ENCODE results near the gene CPNE4.

CPNE4 gene

GRCh38 chr3:131597816-131598215 lies 437.0 kb downstream of the CPNE4 start:
- no peak for DNase-seq (ENCODE audit: low read depth in 2 of 2)

GRCh38 chr3:131596884-131597283 lies 437.9 kb downstream of the CPNE4 start:
- DNase-seq (ENCODE audit: low read depth in 2 of 2): no peak

GRCh38 chr3:131591394-131592014 lies 443.3 kb downstream of the CPNE4 start:
- no peak for DNase-seq (ENCODE audit: low read depth in 2 of 2)

- no peak for DNase-seq (ENCODE audit: low read depth in 2 of 2)
These were observed 448.5 kb downstream of the CPNE4 start for GRCh38 chr3:131586277-131586676.

- DNase-seq (ENCODE audit: low read depth in 2 of 2): no peak
These were observed 452.4 kb downstream of the CPNE4 start for GRCh38 chr3:131582438-131582837.

- no peak for DNase-seq (ENCODE audit: low read depth in 2 of 2)
These were observed 466.4 kb downstream of the CPNE4 start for GRCh38 chr3:131568460-131568859.

- DNase-seq (ENCODE audit: low read depth in 2 of 2): no peak
These were observed 470.0 kb downstream of the CPNE4 start for GRCh38 chr3:131564812-131565211.

GRCh38 chr3:131561511-131561910 lies 473.3 kb downstream of the CPNE4 start:
- DNase-seq (ENCODE audit: low read depth in 2 of 2): no peak

- DNase-seq (ENCODE audit: low read depth in 2 of 2): no peak
These were observed 474.0 kb downstream of the CPNE4 start for GRCh38 chr3:131560795-131561194.

GRCh38 chr3:131555456-131555855 lies 479.4 kb downstream of the CPNE4 start:
- DNase-seq (ENCODE audit: low read depth in 2 of 2): no peak

GRCh38 chr3:131553495-131554247 lies 481.1 kb downstream of the CPNE4 start:
- no peak for DNase-seq (ENCODE audit: low read depth in 2 of 2)

- DNase-seq (ENCODE audit: low read depth in 2 of 2): no peak
These were observed 483.1 kb downstream of the CPNE4 start for GRCh38 chr3:131551761-131552160.

- no peak for DNase-seq (ENCODE audit: low read depth in 2 of 2)
These were observed 484.0 kb downstream of the CPNE4 start for GRCh38 chr3:131550562-131551465.

GRCh38 chr3:131549340-131549739 lies 485.5 kb downstream of the CPNE4 start:
- no peak for DNase-seq (ENCODE audit: low read depth in 2 of 2)

GRCh38 chr3:131547585-131547984 lies 487.2 kb downstream of the CPNE4 start:
- no peak for DNase-seq (ENCODE audit: low read depth in 2 of 2)

GRCh38 chr3:131546441-131546840 lies 488.4 kb downstream of the CPNE4 start:
- DNase-seq (ENCODE audit: low read depth in 2 of 2): no peak

- no peak for DNase-seq (ENCODE audit: low read depth in 2 of 2)
These were observed 490.3 kb downstream of the CPNE4 start for GRCh38 chr3:131544557-131544956.

- DNase-seq (ENCODE audit: low read depth in 2 of 2): no peak
These were observed 491.1 kb downstream of the CPNE4 start for GRCh38 chr3:131543714-131544113.

GRCh38 chr3:131541288-131541687 lies 493.5 kb downstream of the CPNE4 start:
- no peak for DNase-seq (ENCODE audit: low read depth in 2 of 2)

GRCh38 chr3:131540821-131541220 lies 494.0 kb downstream of the CPNE4 start:
- no peak for DNase-seq (ENCODE audit: low read depth in 2 of 2)

GRCh38 chr3:131540143-131540542 lies 494.7 kb downstream of the CPNE4 start:
- DNase-seq (ENCODE audit: low read depth in 2 of 2): no peak

- DNase-seq (ENCODE audit: low read depth in 2 of 2): no peak
These were observed 495.8 kb downstream of the CPNE4 start for GRCh38 chr3:131538968-131539367.
